Ascending aorta (tissue), 2 donors: Measurements from ENCODE around the gene TPR. TPM values are rescaled to one million over a fixed set of nuclear protein-coding genes. Genes with fewer than 3 reads are reported as not detected.

ENCODE experiments used
- DNase-seq, 2 donors: peaks; one replicate each; pipeline ENCODE4 v3.0.0-alpha.2; 2019; ENCODE audit warnings: low spot score in 2 of 2
- H3K27ac ChIP-seq, 2 donors: fragments of 200-600 bp; sonication (generic); one replicate each; pipeline ENCODE4 v1.5.1; 2016 to 2017; ENCODE audit warnings: mild to moderate bottlenecking in 1 of 2
- H3K27me3 ChIP-seq: fragments of 200-600 bp; sonication (generic); one replicate; pipeline ENCODE4 v1.5.1; 2017
- H3K36me3 ChIP-seq, 2 donors: fragments of 200-600 bp; sonication (generic); one replicate each; pipeline ENCODE4 v1.5.1; 2016
- H3K4me1 ChIP-seq, 2 donors: fragments of 200-600 bp; sonication (generic); one replicate each; pipeline ENCODE4 v1.5.1; 2016 to 2017; ENCODE audit warnings: mild to moderate bottlenecking in 1 of 2
- H3K4me3 ChIP-seq, 2 donors: fragments of 200-600 bp; sonication (generic); one replicate each; pipeline ENCODE4 v1.5.1; 2016 to 2017; ENCODE audit warnings: mild to moderate bottlenecking in 1 of 2
- H3K9me3 ChIP-seq, 2 donors: fragments of 200-600 bp; sonication (generic); one replicate each; pipeline ENCODE4 v1.5.1; 2016
- CTCF ChIP-seq, 3 experiments: fragments of 200-600 bp in 2 of 3; fragments of 450-650 bp in 1 of 3; sonication (generic) in 2 of 3; IDR thresholded peaks; one replicate each; pipeline ENCODE4 v1.5.1; 2016 to 2019; ENCODE audit warnings: antibody characterized with exemption in 3 of 3, mild to moderate bottlenecking in 1 of 3, moderate library complexity in 1 of 3
- intact Hi-C: fragments of 100-400 bp; cut with DNase I; formaldehyde crosslinking; loops from one replicate; pipeline ENCODE4 v1.15.1; 2023
- total RNA-seq: library from RNA; depleted of rRNA; stranded (reverse); fragments of >200 nt; gene quantifications from one replicate; pipeline ENCODE4 v1.1.0, GENCODE V29; 2016

TPR gene
- total RNA-seq, 1 donor from 2014 or later = 35.7 TPM

GRCh38 chr1:186292875-186293274 is 82.2 kb downstream of the TPR start:
- H3K36me3 ChIP-seq = no peaks in the 10 kb centered on the region
- no peak overlapping the region for H3K27ac ChIP-seq
- H3K4me1 ChIP-seq = no peaks in the 10 kb centered on the region
- no peaks in the 10 kb centered on the region for H3K27me3 ChIP-seq
- no peaks in the 10 kb centered on the region for H3K9me3 ChIP-seq
- TF ChIP-seq CTCF (IDR thresholded peaks at IDR 0.05) = no peak
- no peak overlapping the region for H3K4me3 ChIP-seq
- intact Hi-C loops = no loop called here
- DNase-seq = no peak

GRCh38 chr1:186291271-186291670 is 83.8 kb downstream of the TPR start:
- DNase-seq = no peak
- Histone ChIP-seq H3K36me3 (no peaks in the 10 kb centered on the region), H3K9me3 (no peaks in the 10 kb centered on the region), H3K27ac (no peak overlapping the region), H3K4me3 (no peak overlapping the region), H3K27me3 (no peaks in the 10 kb centered on the region), H3K4me1 (no peaks in the 10 kb centered on the region)
- TF ChIP-seq CTCF (IDR thresholded peaks at IDR 0.05) = no peak
- intact Hi-C loops = no loop called here

GRCh38 chr1:186289943-186290545 is 85.0 kb downstream of the TPR start:
- DNase-seq = no peak
- Histone ChIP-seq H3K9me3 (no peaks in the 10 kb centered on the region), H3K4me1 (no peaks in the 10 kb centered on the region), H3K4me3 (no peak overlapping the region), H3K27me3 (no peaks in the 10 kb centered on the region), H3K27ac (no peak overlapping the region), H3K36me3 (no peaks in the 10 kb centered on the region)
- intact Hi-C loops = no loop called here
- no peak for TF ChIP-seq CTCF (IDR thresholded peaks at IDR 0.05)

- Histone ChIP-seq H3K27me3 (no peaks in the 10 kb centered on the region), H3K27ac (no peak overlapping the region), H3K36me3 (no peaks in the 10 kb centered on the region), H3K4me1 (no peaks in the 10 kb centered on the region), H3K9me3 (no peaks in the 10 kb centered on the region), H3K4me3 (no peak overlapping the region)
- no peak for TF ChIP-seq CTCF (IDR thresholded peaks at IDR 0.05)
- intact Hi-C loops = no loop called here
- no peak for DNase-seq
These were observed 88.3 kb downstream of the TPR start for GRCh38 chr1:186286615-186287315.

- no peak for DNase-seq
- Histone ChIP-seq H3K27me3 (no peaks in the 10 kb centered on the region), H3K27ac (no peak overlapping the region), H3K9me3 (no peaks in the 10 kb centered on the region), H3K4me1 (no peaks in the 10 kb centered on the region), H3K4me3 (no peak overlapping the region), H3K36me3 (no peaks in the 10 kb centered on the region)
- intact Hi-C loops = no loop called here
- TF ChIP-seq CTCF (IDR thresholded peaks at IDR 0.05) = no peak
These were observed 91.7 kb downstream of the TPR start for GRCh38 chr1:186283374-186283773.
